HepG2 (cell line): Measurements from ENCODE around the gene RAB3B. TPM values are rescaled to one million over a fixed set of nuclear protein-coding genes. Genes with fewer than 3 reads are reported as not detected.

ENCODE experiments used
- ATAC-seq: fragments of 200-7000 bp; cut with Tn5 transposase; 3 replicates; pipeline ENCODE4 v1.9.1; 2020; ENCODE audit warnings: mild to moderate bottlenecking, moderate library complexity
- BruUV-seq: library from RNA; stranded (reverse); fragments of 400-500 nt; replicated peaks from 2 replicates; lab custom pipeline; 2021; lab: Mats Ljungman, UMichigan
- CTCF ChIA-PET: fragments of 300-600 bp; formaldehyde crosslinking; extraction: SDS; loops from one replicate; lab custom pipeline; 2021; ENCODE audit warnings: low total read pairs, inconsistent platforms, low intra/inter-chr PET ratio; lab: Yijun Ruan, JAX
- POLR2A ChIA-PET: fragments of 350-600 bp; sonication (Branson Sonifier 250); formaldehyde crosslinking; loops from one replicate; lab custom pipeline; 2020; ENCODE audit warnings: antibody characterized with exemption, inconsistent platforms; lab: Yijun Ruan, JAX
- DNase-seq: peaks from one replicate; pipeline ENCODE4 v3.0.0-alpha.2; 2015; ENCODE audit warnings: low spot score
- FAIRE-seq: peaks from 3 replicates; lab custom pipeline; 2011; peaks lifted over from hg19 to GRCh38; lab: Jason Lieb, UNC
- H2AFZ ChIP-seq: one replicate; pipeline ENCODE4 v1.6.1; 2011; ENCODE audit warnings: low read length, inconsistent platforms
- H3K27ac ChIP-seq: fragments of 300-600 bp; 3 replicates; pipeline ENCODE4 v1.8.0; 2011; ENCODE audit warnings: mixed run types, mild to moderate bottlenecking, mixed read lengths, low read length, inconsistent platforms; ENCODE audit not compliant: insufficient read depth; ENCODE audit errors: extremely low read length
- H3K27me3 ChIP-seq, 2 experiments: fragments of 200-600 bp in 1 of 2; 2 replicates in 1 of 2; 3 replicates in 1 of 2; pipeline versions ENCODE4 v1.6.0 to v1.8.0; 2011; ENCODE audit warnings: low read length in 2 of 2, mild to moderate bottlenecking in 2 of 2, moderate library complexity in 2 of 2, inconsistent platforms in 1 of 2; ENCODE audit not compliant: insufficient read depth in 2 of 2, control insufficient read depth in 1 of 2
- H3K36me3 ChIP-seq, 2 experiments: fragments of 200-600 bp in 1 of 2; replicated peaks in 1 of 2; 2 replicates in 1 of 2; 3 replicates in 1 of 2; pipeline versions ENCODE4 v1.5.1 to v1.8.0; 2011; ENCODE audit warnings: low read length in 2 of 2, inconsistent platforms in 1 of 2; ENCODE audit not compliant: insufficient read depth in 2 of 2, control insufficient read depth in 1 of 2
- H3K4me1 ChIP-seq: 2 replicates; pipeline ENCODE4 v1.5.1; 2012; ENCODE audit warnings: low read length, inconsistent platforms; ENCODE audit not compliant: insufficient read depth
- H3K4me2 ChIP-seq: 2 replicates; pipeline ENCODE4 v1.6.0; 2011; ENCODE audit warnings: low read depth, low read length, inconsistent platforms
- H3K4me3 ChIP-seq, 3 experiments: fragments of 200-600 bp in 1 of 3; sonication (generic), shearing (Covaris generic) in 1 of 3; replicated peaks in 1 of 3; 2 replicates each; pipeline ENCODE4 v1.5.1; 2011 to 2016; ENCODE audit warnings: low read length in 3 of 3, inconsistent platforms in 2 of 3, low read depth in 2 of 3, mild to moderate bottlenecking in 2 of 3, control low read depth in 1 of 3, mixed read lengths in 1 of 3; ENCODE audit not compliant: insufficient read depth in 1 of 3
- H3K79me2 ChIP-seq: one replicate; pipeline ENCODE4 v1.6.1; 2011; ENCODE audit warnings: low read length, inconsistent platforms; ENCODE audit not compliant: insufficient read depth
- H3K9ac ChIP-seq: 2 replicates; pipeline ENCODE4 v1.6.0; 2011; ENCODE audit warnings: mild to moderate bottlenecking, low read depth, low read length, inconsistent platforms; ENCODE audit not compliant: insufficient read depth
- H3K9me3 ChIP-seq: 2 replicates; pipeline ENCODE4 v1.5.1; 2012; ENCODE audit warnings: mild to moderate bottlenecking, low read length
- H4K20me1 ChIP-seq: 2 replicates; pipeline ENCODE4 v1.6.0; 2011; ENCODE audit warnings: inconsistent platforms, mild to moderate bottlenecking, low read length, moderate library complexity; ENCODE audit not compliant: insufficient read depth
- DMAP1 ChIP-seq: IDR thresholded peaks from 2 replicates; pipeline ENCODE4 v1.6.1; 2016
- KLF6 ChIP-seq: IDR thresholded peaks from 2 replicates; pipeline ENCODE4 v1.8.0; 2016; ENCODE audit warnings: missing biosample characterization, missing genetic modification reagents
- MBD4 ChIP-seq: IDR thresholded peaks from 2 replicates; pipeline ENCODE4 v1.6.1; 2012; ENCODE audit warnings: low read length, inconsistent platforms, borderline replicate concordance
- POLR2AphosphoS5 ChIP-seq: IDR thresholded peaks from 2 replicates; pipeline ENCODE4 v1.6.1; 2012; ENCODE audit warnings: low read depth, low read length
- ZNF224 ChIP-seq: sonication (generic); formaldehyde crosslinking; IDR thresholded peaks from 2 replicates; pipeline ENCODE4 v1.5.0; 2020; ENCODE audit warnings: mild to moderate bottlenecking, missing genetic modification reagents
- ZNF335 ChIP-seq: sonication (generic); formaldehyde crosslinking; IDR thresholded peaks from 2 replicates; pipeline ENCODE4 v1.4.0; 2020; ENCODE audit warnings: missing genetic modification reagents
- ZNF343 ChIP-seq: sonication (generic); formaldehyde crosslinking; IDR thresholded peaks from 2 replicates; pipeline ENCODE4 v1.4.0; 2020; ENCODE audit warnings: mild to moderate bottlenecking, missing genetic modification reagents
- ZNF383 ChIP-seq: sonication (generic); formaldehyde crosslinking; IDR thresholded peaks from 2 replicates; pipeline ENCODE4 v1.4.0; 2020; ENCODE audit warnings: missing genetic modification reagents, mild to moderate bottlenecking, borderline replicate concordance
- ZNF460 ChIP-seq: sonication (generic); formaldehyde crosslinking; IDR thresholded peaks from 2 replicates; pipeline ENCODE4 v1.5.1; 2020; ENCODE audit warnings: missing genetic modification reagents, mild to moderate bottlenecking, borderline replicate concordance
- ZNF891 ChIP-seq: sonication (generic); formaldehyde crosslinking; IDR thresholded peaks from 2 replicates; pipeline ENCODE4 v1.5.0; 2020; ENCODE audit warnings: mild to moderate bottlenecking, missing genetic modification reagents
- WGBS: methylation state at CpG from one replicate; pipeline ENCODE4 v1.1.6; 2017; ENCODE audit warnings: low lambda C conversion rate; 5-methylcytosine and 5-hydroxymethylcytosine counted together
- in situ Hi-C: cut with HindIII; loops from 2 replicates; pipeline ENCODE4 v1.10.0; 2017; ENCODE audit warnings: low pct_unique_long_range_greater_than_20kb; ENCODE audit not compliant: extremely low pct_ligation_motif_present
- intact Hi-C: fragments of 100-400 bp; cut with micrococcal nuclease; formaldehyde crosslinking; loops from one replicate; pipeline ENCODE4 v1.10.0; 2022; ENCODE audit not compliant: unreplicated experiment
- polyA plus RNA-seq, 8 experiments: library from polyadenylated mRNA; depleted of rRNA in 3 of 8; stranded (reverse) in 7 of 8; unstranded in 1 of 8; fragments of >200 nt; fragmentation: Illumina TruSeq in 4 of 8; extraction: Trizol in 4 of 8; gene quantifications; 2 replicates each; pipeline versions ENCODE4 v1.2.1 to v1.2.3, GENCODE V29; 2011 to 2016; ENCODE audit warnings: low read depth in 4 of 8, missing spikeins in 1 of 8, mixed read lengths in 1 of 8; ENCODE audit not compliant: insufficient read depth in 1 of 8
- total RNA-seq, 5 experiments: library from RNA; depleted of rRNA; stranded (reverse); fragments of >200 nt; fragmentation: Illumina TruSeq; extraction: Trizol; gene quantifications; 2 replicates each; pipeline ENCODE4 v1.2.3, GENCODE V29; 2016; ENCODE audit warnings: low read depth in 1 of 5
- TF ChIP-seq, protein P1 (sequence below): sonication (generic); formaldehyde crosslinking; IDR thresholded peaks from 2 replicates; pipeline ENCODE4 v1.5.0; 2020; ENCODE audit warnings: mild to moderate bottlenecking, missing genetic modification reagents
- TF ChIP-seq, protein P2 (sequence below): IDR thresholded peaks from 2 replicates; pipeline ENCODE4 v1.6.1; 2016; ENCODE audit warnings: low read depth, control low read depth

RAB3B gene
- total and polyA plus RNA-seq, 2 of the 13 experiments (the other 11 are each of a cell fraction or from before 2014, with no cell fraction given) = 1.0 to 1.2 TPM

DNA sequence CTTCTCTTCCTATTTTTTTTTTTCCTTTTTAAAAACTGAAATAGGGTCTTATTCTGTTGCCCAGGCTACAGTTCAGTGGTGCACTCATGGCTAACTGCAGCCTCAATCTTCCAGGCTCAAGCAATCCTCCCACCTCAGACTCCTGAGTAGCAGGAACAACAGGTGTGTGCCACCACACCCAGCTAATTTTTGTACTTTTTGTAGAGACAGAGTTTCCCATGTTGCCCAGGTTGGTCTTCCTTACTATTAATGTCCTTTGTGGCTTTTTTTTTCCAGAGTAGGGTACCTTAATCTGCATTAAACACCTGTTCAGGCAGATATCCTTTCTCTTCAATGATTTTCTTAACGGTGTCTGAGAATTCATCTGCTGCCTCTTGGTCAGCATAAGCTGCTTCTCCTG, 47.4 kb upstream of the RAB3B start:
- no peaks in the 10 kb centered on the region for H3K9me3 ChIP-seq
- no TSS peak for BruUV-seq
- H2AFZ ChIP-seq = no peak overlapping the region
- CTCF ChIA-PET = no interaction called here
- peaks cover 45% of the 10 kb centered on the region for H3K4me1 ChIP-seq
- intact Hi-C loops = no loop called here
- in situ Hi-C loops = no loop called here
- POLR2A ChIA-PET = interaction anchor here (1.0 to 2.8 kb wide), 6 partner anchors 9 to 42 kb away, joined by 3 to 22 read pairs (median 4); partner anchors contain the start of gene TXNDC12
- peaks cover 3% of the 10 kb centered on the region for H3K79me2 ChIP-seq
- ATAC-seq (peak; percentile 8), FAIRE-seq (no peak), DNase-seq (no peak)
- peak overlapping the region; percentile 56 for H3K27ac ChIP-seq
- peaks cover 5 to 20% of the 10 kb centered on the region in 2 experiments; a peak in 4 of 5 replicates for H3K36me3 ChIP-seq
- H3K4me2 ChIP-seq = peak overlapping the region; percentile 40
- H3K27me3 ChIP-seq = no peaks in the 10 kb centered on the region; a peak in 1 of 5 replicates
- H3K4me3 ChIP-seq = no peak overlapping the region
- no peaks in the 10 kb centered on the region for H4K20me1 ChIP-seq
- TF ChIP-seq ZNF383 (CRISPR knock-in tag) (no peak; the same call in 1 of the 2 replicates), ZNF335 (CRISPR knock-in tag) (0 out of 2 replicates have a peak, but pooled peaks have one; percentile 4), ZNF224 (CRISPR knock-in tag) (0 out of 2 replicates have a peak, but pooled peaks have one; percentile 3), DMAP1 (0 out of 2 replicates have a peak, but pooled peaks have one; percentile 3), KLF6 (0 out of 2 replicates have a peak, but pooled peaks have one; percentile 16), MBD4 (0 out of 2 replicates have a peak, but pooled peaks have one; percentile 10), POLR2AphosphoS5 (no peak), ZNF460 (CRISPR knock-in tag) (peak; percentile 24; the same call in 1 of the 2 replicates), ZNF343 (CRISPR knock-in tag) (no peak), ZNF891 (CRISPR knock-in tag) (no peak)
- TF ChIP-seq, protein P1, sequence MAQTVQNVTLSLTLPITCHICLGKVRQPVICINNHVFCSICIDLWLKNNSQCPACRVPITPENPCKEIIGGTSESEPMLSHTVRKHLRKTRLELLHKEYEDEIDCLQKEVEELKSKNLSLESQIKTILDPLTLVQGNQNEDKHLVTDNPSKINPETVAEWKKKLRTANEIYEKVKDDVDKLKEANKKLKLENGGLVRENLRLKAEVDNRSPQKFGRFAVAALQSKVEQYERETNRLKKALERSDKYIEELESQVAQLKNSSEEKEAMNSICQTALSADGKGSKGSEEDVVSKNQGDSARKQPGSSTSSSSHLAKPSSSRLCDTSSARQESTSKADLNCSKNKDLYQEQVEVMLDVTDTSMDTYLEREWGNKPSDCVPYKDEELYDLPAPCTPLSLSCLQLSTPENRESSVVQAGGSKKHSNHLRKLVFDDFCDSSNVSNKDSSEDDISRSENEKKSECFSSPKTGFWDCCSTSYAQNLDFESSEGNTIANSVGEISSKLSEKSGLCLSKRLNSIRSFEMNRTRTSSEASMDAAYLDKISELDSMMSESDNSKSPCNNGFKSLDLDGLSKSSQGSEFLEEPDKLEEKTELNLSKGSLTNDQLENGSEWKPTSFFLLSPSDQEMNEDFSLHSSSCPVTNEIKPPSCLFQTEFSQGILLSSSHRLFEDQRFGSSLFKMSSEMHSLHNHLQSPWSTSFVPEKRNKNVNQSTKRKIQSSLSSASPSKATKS (CRISPR knock-in tag) = 0 out of 2 replicates have a peak, but pooled peaks have one; percentile 13
- TF ChIP-seq, protein P2, sequence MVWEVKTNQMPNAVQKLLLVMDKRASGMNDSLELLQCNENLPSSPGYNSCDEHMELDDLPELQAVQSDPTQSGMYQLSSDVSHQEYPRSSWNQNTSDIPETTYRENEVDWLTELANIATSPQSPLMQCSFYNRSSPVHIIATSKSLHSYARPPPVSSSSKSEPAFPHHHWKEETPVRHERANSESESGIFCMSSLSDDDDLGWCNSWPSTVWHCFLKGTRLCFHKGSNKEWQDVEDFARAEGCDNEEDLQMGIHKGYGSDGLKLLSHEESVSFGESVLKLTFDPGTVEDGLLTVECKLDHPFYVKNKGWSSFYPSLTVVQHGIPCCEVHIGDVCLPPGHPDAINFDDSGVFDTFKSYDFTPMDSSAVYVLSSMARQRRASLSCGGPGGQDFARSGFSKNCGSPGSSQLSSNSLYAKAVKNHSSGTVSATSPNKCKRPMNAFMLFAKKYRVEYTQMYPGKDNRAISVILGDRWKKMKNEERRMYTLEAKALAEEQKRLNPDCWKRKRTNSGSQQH (CRISPR knock-in tag) = peak; percentile 18; the same call in 1 of the 2 replicates
- 59% methylated on average over 1 of the region's 1 CpG for WGBS
- no peak overlapping the region for H3K9ac ChIP-seq
